AG10803 (cell line): ENCODE results near the gene TGFBR3.

Experiments used
- DNase-seq: peaks from one replicate; pipeline ENCODE4 v3.0.0; 2010; ENCODE audit warnings: low read depth
- H3K4me3 ChIP-seq: 2 replicates; pipeline ENCODE4 v1.5.1; 2011; ENCODE audit warnings: mild to moderate bottlenecking, low read length, control low read depth
- CTCF ChIP-seq: conservative IDR thresholded peaks from 2 replicates; pipeline ENCODE4 v1.5.1; 2011; ENCODE audit warnings: mild to moderate bottlenecking, low read length, control low read depth, inconsistent platforms

The TGFBR3 gene

GRCh38 chr1:91826649-91827048, 59.3 kb downstream of the TGFBR3 start:
- H3K4me3 ChIP-seq, result no peak overlapping the region
- TF ChIP-seq CTCF, result no peak

GRCh38 chr1:91826248-91826647, 59.7 kb downstream of the TGFBR3 start:
- no peak for TF ChIP-seq CTCF
- no peak for DNase-seq

More at GRCh38 chr1:91826649-91827048, 59.3 kb downstream of the TGFBR3 start:
- DNase-seq, result no peak

GRCh38 chr1:91821126-91821868, 64.7 kb downstream of the TGFBR3 start:
- no peak for TF ChIP-seq CTCF
- DNase-seq, result no peak
- no peak overlapping the region for H3K4me3 ChIP-seq

More at GRCh38 chr1:91826248-91826647, 59.7 kb downstream of the TGFBR3 start:
- no peak overlapping the region for H3K4me3 ChIP-seq

- no peak for DNase-seq
- no peak overlapping the region for H3K4me3 ChIP-seq
- no peak for TF ChIP-seq CTCF
Observed at GRCh38 chr1:91819038-91819788, 66.7 kb downstream of the TGFBR3 start.

GRCh38 chr1:91818713-91818975, 67.3 kb downstream of the TGFBR3 start:
- no peak for DNase-seq
- H3K4me3 ChIP-seq, result no peak overlapping the region
- TF ChIP-seq CTCF, result no peak

GRCh38 chr1:91817211-91817905, 68.6 kb downstream of the TGFBR3 start:
- no peak for TF ChIP-seq CTCF
- H3K4me3 ChIP-seq, result no peak overlapping the region
- no peak for DNase-seq

GRCh38 chr1:91816031-91816430, 69.9 kb downstream of the TGFBR3 start:
- DNase-seq, result no peak
- H3K4me3 ChIP-seq, result no peak overlapping the region
- no peak for TF ChIP-seq CTCF
